K562 (cell line): ENCODE data around the gene UBE2D2. TPM values are rescaled to one million over a fixed set of nuclear protein-coding genes. Genes with fewer than 3 reads are reported as not detected.

Source experiments
- ARID2 ChIP-seq: fragments of 450-650 bp; IDR thresholded peaks from 2 replicates; pipeline ENCODE4 v1.6.1; 2017; ENCODE audit warnings: antibody characterized with exemption, mild to moderate bottlenecking
- BCL6 ChIP-seq: fragments of 250-450 bp; sonication (Bioruptor Pico); IDR thresholded peaks from 2 replicates; pipeline ENCODE4 v1.4.0; 2020
- CBX3 ChIP-seq, 2 experiments: IDR thresholded peaks; 1 replicate in 1 of 2; 2 replicates in 1 of 2; pipeline ENCODE4 v1.6.1; 2012; ENCODE audit warnings: inconsistent platforms in 2 of 2, low read length in 2 of 2, borderline replicate concordance in 1 of 2, control low read depth in 1 of 2
- CSDE1 ChIP-seq, 2 experiments: fragments of 450-650 bp; IDR thresholded peaks; 2 replicates each; pipeline ENCODE4 v1.6.1; 2016; ENCODE audit warnings: mild to moderate bottlenecking in 1 of 2
- CTCF ChIP-seq, 3 experiments: IDR thresholded peaks in 2 of 3; conservative IDR thresholded peaks in 1 of 3; 2 replicates each; pipeline ENCODE4 v1.5.1; 2011 to 2012; ENCODE audit warnings: low read length in 3 of 3, mild to moderate bottlenecking in 3 of 3, control low read depth in 2 of 3, improper control_type of control experiment in 1 of 3, inconsistent platforms in 1 of 3, low read depth in 1 of 3, mixed read lengths in 1 of 3, moderate library complexity in 1 of 3; ENCODE audit not compliant: insufficient read depth in 2 of 3
- FOSL1 ChIP-seq: fragments of 200-800 bp; sonication (Bioruptor generic); conservative IDR thresholded peaks from 2 replicates; pipeline ENCODE4 v1.6.1; 2016; ENCODE audit warnings: missing genetic modification characterization, missing compliant biosample characterization
- FOXP1 ChIP-seq: sonication (generic); formaldehyde crosslinking; IDR thresholded peaks from 2 replicates; pipeline ENCODE4 v1.8.0; 2022; ENCODE audit warnings: mild to moderate bottlenecking, missing genetic modification reagents
- HDGF ChIP-seq: fragments of 450-650 bp; IDR thresholded peaks from 2 replicates; pipeline ENCODE4 v1.6.1; 2016
- KLF10 ChIP-seq: fragments of 250-450 bp; sonication (Bioruptor Pico); IDR thresholded peaks from 2 replicates; pipeline ENCODE4 v1.6.1; 2021; ENCODE audit warnings: matching md5 sums
- KLF13 ChIP-seq: fragments of 450-650 bp; IDR thresholded peaks from 2 replicates; pipeline ENCODE4 v1.6.1; 2016; ENCODE audit warnings: missing genetic modification characterization, low read depth, mild to moderate bottlenecking, missing compliant biosample characterization, moderate library complexity, borderline replicate concordance
- MIER1 ChIP-seq: fragments of 450-650 bp; IDR thresholded peaks from 2 replicates; pipeline ENCODE4 v1.6.1; 2016; ENCODE audit warnings: antibody characterized with exemption, mild to moderate bottlenecking, low read depth
- SMAD3 ChIP-seq: fragments of 450-650 bp; formaldehyde crosslinking; conservative IDR thresholded peaks from 2 replicates; pipeline ENCODE4 v1.4.0; 2020; ENCODE audit warnings: mild to moderate bottlenecking
- STAG1 ChIP-seq: sonication (generic); formaldehyde crosslinking; IDR thresholded peaks from 2 replicates; pipeline ENCODE4 v1.5.0; 2020; ENCODE audit warnings: missing genetic modification reagents, borderline replicate concordance
- UBTF ChIP-seq, 2 experiments: IDR thresholded peaks; 2 replicates each; pipeline ENCODE4 v1.6.1; 2012; ENCODE audit warnings: improper control_type of control experiment in 2 of 2, low read depth in 2 of 2, low read length in 2 of 2, borderline replicate concordance in 1 of 2
- ZNF583 ChIP-seq: fragments of 250-450 bp; sonication (Bioruptor Pico); IDR thresholded peaks from 2 replicates; pipeline ENCODE4 v1.4.0; 2020
- ZNF699 ChIP-seq: fragments of 250-450 bp; sonication (Bioruptor Pico); IDR thresholded peaks from 2 replicates; pipeline ENCODE4 v1.8.0; 2021; ENCODE audit warnings: mild to moderate bottlenecking, moderate library complexity; ENCODE audit not compliant: insufficient replicate concordance
- ZNF717 ChIP-seq: fragments of 250-450 bp; sonication (Bioruptor Pico); IDR thresholded peaks from 2 replicates; pipeline ENCODE4 v1.5.0; 2021
- polyA plus RNA-seq, 8 experiments: library from polyadenylated mRNA; depleted of rRNA in 4 of 8; stranded (reverse) in 5 of 8; unstranded in 3 of 8; fragments of >200 nt; fragmentation: Nextera tagmentation in 2 of 8; fragmentation: Illumina TruSeq in 1 of 8; extraction: Ambion mirVana in 2 of 8; extraction: Trizol in 1 of 8; gene quantifications; 2 replicates each; pipeline versions ENCODE4 v1.2.1 to v1.2.3, GENCODE V29; 2011 to 2014; ENCODE audit warnings: inconsistent platforms in 1 of 8, missing spikeins in 1 of 8
- total RNA-seq, 7 experiments: library from RNA; depleted of rRNA in 6 of 7; stranded (reverse); fragments of >200 nt in 6 of 7; fragmentation: Illumina TruSeq in 2 of 7; extraction: Trizol in 2 of 7; gene quantifications; 2 replicates each; pipeline versions ENCODE4 v1.2.1 to v1.2.3, GENCODE V29; 2011 to 2021; ENCODE audit warnings: low replicate concordance in 1 of 7
- TF ChIP-seq, protein P1 (sequence below): fragments of 250-450 bp; sonication (Bioruptor Pico); IDR thresholded peaks from 2 replicates; pipeline ENCODE4 v1.9.0; 2021; ENCODE audit warnings: mild to moderate bottlenecking
- TF ChIP-seq, protein P2 (sequence below): sonication (generic); formaldehyde crosslinking; IDR thresholded peaks from 2 replicates; pipeline ENCODE4 v1.8.0; 2022; ENCODE audit warnings: mild to moderate bottlenecking, missing genetic modification reagents

Gene UBE2D2
- total and polyA plus RNA-seq, 9 of the 15 experiments (the other 6 are each of a cell fraction or from before 2014, with no cell fraction given): 53.6 to 198 (median 122) TPM

DNA sequence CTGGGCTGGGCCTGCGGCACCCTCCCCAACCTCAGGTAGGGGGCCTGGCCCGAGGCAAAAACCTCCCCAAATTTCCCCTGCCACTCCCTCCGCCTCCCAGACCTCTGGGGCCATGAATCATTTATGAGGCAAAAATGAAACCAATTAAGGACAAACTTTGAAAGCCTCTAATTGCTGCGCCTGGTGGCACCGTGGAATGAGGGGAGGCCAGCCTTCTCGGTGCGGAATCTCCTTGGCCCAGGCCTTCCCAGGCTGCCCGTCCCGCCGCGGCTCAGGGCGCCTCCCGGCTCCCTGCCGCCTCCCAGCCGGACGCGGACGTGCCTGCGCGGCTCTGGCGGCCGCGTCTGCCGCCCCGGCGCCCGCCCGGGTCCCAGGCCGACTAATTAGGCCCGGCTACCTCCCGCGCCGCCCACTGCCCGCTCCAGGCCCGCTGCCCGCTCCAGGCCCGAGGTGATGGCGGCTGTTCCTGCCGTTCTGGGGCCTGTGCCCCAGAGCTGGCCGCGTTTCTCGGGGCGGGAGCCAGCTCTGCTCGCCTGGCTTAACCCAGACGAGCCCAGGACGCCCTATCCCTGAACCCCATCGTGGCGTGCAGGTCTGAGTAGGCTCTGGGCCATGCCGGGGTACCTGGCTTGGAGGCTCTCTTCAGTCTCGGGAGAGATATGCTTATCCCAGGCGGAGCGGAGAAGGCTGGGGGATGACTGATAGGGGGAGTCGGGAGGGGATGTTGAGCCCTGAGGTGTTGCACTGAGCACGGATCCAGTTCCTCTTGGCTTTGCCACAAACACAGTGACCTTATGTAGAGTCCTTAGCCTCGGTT, 107.1 kb downstream of the UBE2D2 start (continued):
- no peak for TF ChIP-seq KLF10
- TF ChIP-seq BCL6 (CRISPR knock-in tag): no peak
- TF ChIP-seq ARID2: no peak
- TF ChIP-seq FOSL1: peak; percentile 47; the same call in 1 of the 2 replicates
- no peak for TF ChIP-seq SMAD3
- TF ChIP-seq CTCF (IDR thresholded peaks at IDR 0.05 in 2 of 3, conservative IDR thresholded peaks at IDR 0.05 in 1 of 3; ENCODE audit: insufficient read depth in 2 of 3, low read depth in 1 of 3, low read length in 3 of 3): no peak
- no peak for TF ChIP-seq MIER1
- TF ChIP-seq ZNF717 (CRISPR knock-in tag): no peak
- peak; percentile 18 to 93; a peak in 3 of 4 replicates for TF ChIP-seq UBTF (IDR thresholded peaks at IDR 0.05; ENCODE audit: borderline replicate concordance in 1 of 2, low read depth in 2 of 2, low read length in 2 of 2)
- TF ChIP-seq, protein P1, sequence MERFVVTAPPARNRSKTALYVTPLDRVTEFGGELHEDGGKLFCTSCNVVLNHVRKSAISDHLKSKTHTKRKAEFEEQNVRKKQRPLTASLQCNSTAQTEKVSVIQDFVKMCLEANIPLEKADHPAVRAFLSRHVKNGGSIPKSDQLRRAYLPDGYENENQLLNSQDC (CRISPR knock-in tag): no peak
- no peak for TF ChIP-seq ZNF583
- TF ChIP-seq STAG1 (CRISPR knock-in tag): no peak; the same call in 1 of the 2 replicates
- no peak for TF ChIP-seq CSDE1 (IDR thresholded peaks at IDR 0.05)
- TF ChIP-seq FOXP1: no peak
- no peak for TF ChIP-seq CBX3 (IDR thresholded peaks at IDR 0.05; ENCODE audit: borderline replicate concordance in 1 of 2, low read length in 2 of 2)
- TF ChIP-seq, protein P2, sequence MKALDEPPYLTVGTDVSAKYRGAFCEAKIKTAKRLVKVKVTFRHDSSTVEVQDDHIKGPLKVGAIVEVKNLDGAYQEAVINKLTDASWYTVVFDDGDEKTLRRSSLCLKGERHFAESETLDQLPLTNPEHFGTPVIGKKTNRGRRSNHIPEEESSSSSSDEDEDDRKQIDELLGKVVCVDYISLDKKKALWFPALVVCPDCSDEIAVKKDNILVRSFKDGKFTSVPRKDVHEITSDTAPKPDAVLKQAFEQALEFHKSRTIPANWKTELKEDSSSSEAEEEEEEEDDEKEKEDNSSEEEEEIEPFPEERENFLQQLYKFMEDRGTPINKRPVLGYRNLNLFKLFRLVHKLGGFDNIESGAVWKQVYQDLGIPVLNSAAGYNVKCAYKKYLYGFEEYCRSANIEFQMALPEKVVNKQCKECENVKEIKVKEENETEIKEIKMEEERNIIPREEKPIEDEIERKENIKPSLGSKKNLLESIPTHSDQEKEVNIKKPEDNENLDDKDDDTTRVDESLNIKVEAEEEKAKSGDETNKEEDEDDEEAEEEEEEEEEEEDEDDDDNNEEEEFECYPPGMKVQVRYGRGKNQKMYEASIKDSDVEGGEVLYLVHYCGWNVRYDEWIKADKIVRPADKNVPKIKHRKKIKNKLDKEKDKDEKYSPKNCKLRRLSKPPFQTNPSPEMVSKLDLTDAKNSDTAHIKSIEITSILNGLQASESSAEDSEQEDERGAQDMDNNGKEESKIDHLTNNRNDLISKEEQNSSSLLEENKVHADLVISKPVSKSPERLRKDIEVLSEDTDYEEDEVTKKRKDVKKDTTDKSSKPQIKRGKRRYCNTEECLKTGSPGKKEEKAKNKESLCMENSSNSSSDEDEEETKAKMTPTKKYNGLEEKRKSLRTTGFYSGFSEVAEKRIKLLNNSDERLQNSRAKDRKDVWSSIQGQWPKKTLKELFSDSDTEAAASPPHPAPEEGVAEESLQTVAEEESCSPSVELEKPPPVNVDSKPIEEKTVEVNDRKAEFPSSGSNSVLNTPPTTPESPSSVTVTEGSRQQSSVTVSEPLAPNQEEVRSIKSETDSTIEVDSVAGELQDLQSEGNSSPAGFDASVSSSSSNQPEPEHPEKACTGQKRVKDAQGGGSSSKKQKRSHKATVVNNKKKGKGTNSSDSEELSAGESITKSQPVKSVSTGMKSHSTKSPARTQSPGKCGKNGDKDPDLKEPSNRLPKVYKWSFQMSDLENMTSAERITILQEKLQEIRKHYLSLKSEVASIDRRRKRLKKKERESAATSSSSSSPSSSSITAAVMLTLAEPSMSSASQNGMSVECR: peak; percentile 47; the same call in 1 of the 2 replicates
- TF ChIP-seq HDGF: no peak
- TF ChIP-seq KLF13 (tag): no peak
- TF ChIP-seq ZNF699 (CRISPR knock-in tag): no peak
